HL-60/S4 treated with phorbol 12-myristate 13-acetate at 8.2 ng/mL for 4 days and 3 days (cell line): ENCODE data around the gene SBF2.

ENCODE experiments used
- in situ Hi-C: fragments of 300-500 bp; cut with MboI; formaldehyde crosslinking; loops from 2 replicates; pipeline ENCODE4 v1.15.0; 2022; ENCODE audit warnings: low sequenced_read_pairs

Gene SBF2

GRCh38 chr11:10317776-10318526 is 23.9 kb upstream of the SBF2 start:
- in situ Hi-C loops = loop anchor here (25.0 kb wide), 1 partner anchor 556 kb away; no protein-coding TSS in a partner anchor

- in situ Hi-C loops = loop anchor here (25.0 kb wide), 1 partner anchor 555 kb away; no protein-coding TSS in a partner anchor
These were observed 23.2 kb upstream of the SBF2 start for GRCh38 chr11:10317151-10317755.

- in situ Hi-C loops = loop anchor here (25.0 kb wide), 1 partner anchor 553 kb away; no protein-coding TSS in a partner anchor
These were observed 21.1 kb upstream of the SBF2 start for GRCh38 chr11:10315083-10315482.

- in situ Hi-C loops = loop anchor here (25.0 kb wide), 1 partner anchor 552 kb away; no protein-coding TSS in a partner anchor
These were observed 20.4 kb upstream of the SBF2 start for GRCh38 chr11:10314199-10315072.

GRCh38 chr11:10311802-10312201 is 17.8 kb upstream of the SBF2 start:
- in situ Hi-C loops = loop anchor here (25.0 kb wide), 1 partner anchor 550 kb away; no protein-coding TSS in a partner anchor

- in situ Hi-C loops = loop anchor here (25.0 kb wide), 1 partner anchor 548 kb away; no protein-coding TSS in a partner anchor
These were observed 16.4 kb upstream of the SBF2 start for GRCh38 chr11:10310301-10310841.

GRCh38 chr11:10309163-10310093 is 15.4 kb upstream of the SBF2 start:
- in situ Hi-C loops = loop anchor here (25.0 kb wide), 1 partner anchor 547 kb away; no protein-coding TSS in a partner anchor

GRCh38 chr11:10308201-10308954 is 14.4 kb upstream of the SBF2 start:
- in situ Hi-C loops = loop anchor here (25.0 kb wide), 1 partner anchor 546 kb away; no protein-coding TSS in a partner anchor

GRCh38 chr11:10307400-10308200 is 13.6 kb upstream of the SBF2 start:
- in situ Hi-C loops = loop anchor here (25.0 kb wide), 1 partner anchor 545 kb away; no protein-coding TSS in a partner anchor

GRCh38 chr11:10307022-10307399 is 13.0 kb upstream of the SBF2 start:
- in situ Hi-C loops = loop anchor here (25.0 kb wide), 1 partner anchor 545 kb away; no protein-coding TSS in a partner anchor

GRCh38 chr11:10305964-10306918 is 12.2 kb upstream of the SBF2 start:
- in situ Hi-C loops = loop anchor here (25.0 kb wide), 1 partner anchor 544 kb away; no protein-coding TSS in a partner anchor

- in situ Hi-C loops = loop anchor here (25.0 kb wide), 1 partner anchor 543 kb away; no protein-coding TSS in a partner anchor
These were observed 11.4 kb upstream of the SBF2 start for GRCh38 chr11:10305262-10305963.

- in situ Hi-C loops = loop anchor here (25.0 kb wide), 1 partner anchor 542 kb away; no protein-coding TSS in a partner anchor
These were observed 10.7 kb upstream of the SBF2 start, which contains the start of gene ADM for GRCh38 chr11:10304495-10305261. Gene ADM, plus strand, starts transcription at chr11:10305073. Its CDS starts 628 bp downstream, at chr11:10305701.

GRCh38 chr11:10303558-10304363 is 9.7 kb upstream of the SBF2 start:
- in situ Hi-C loops = loop anchor here (25.0 kb wide), 1 partner anchor 541 kb away; no protein-coding TSS in a partner anchor
